ENCODE measurements around the gene FBXL7. TPM values are rescaled to one million over a fixed set of nuclear protein-coding genes. Genes with fewer than 3 reads are reported as not detected.

Gene FBXL7
- total and polyA plus RNA-seq, 4 donors, result 1.9 to 15.5 (median 6.6) TPM

- no peaks in the 10 kb centered on the region for H3K27me3 ChIP-seq (ENCODE audit: control insufficient read depth in 3 of 3, insufficient read depth in 3 of 3, low read length in 2 of 3)
- H3K9ac ChIP-seq (ENCODE audit: insufficient read depth in 1 of 2, low read length in 2 of 2), result no peak overlapping the region
- H3K27ac ChIP-seq (ENCODE audit: low read depth in 1 of 2, low read length in 1 of 2), result no peak overlapping the region
- H3K36me3 ChIP-seq (ENCODE audit: control insufficient read depth in 4 of 4, insufficient read depth in 4 of 4, low read length in 4 of 4), result no peaks in the 10 kb centered on the region
- no peak for ATAC-seq (ENCODE audit: insufficient read depth, low FRiP score)
- DNase-seq, result no peak
- peaks cover 0 to 26% (median 3%) of the 10 kb centered on the region in 5 donors for H3K4me1 ChIP-seq (ENCODE audit: control insufficient read depth in 5 of 5, insufficient read depth in 5 of 5, low read length in 5 of 5)
- H3K9me3 ChIP-seq (ENCODE audit: control insufficient read depth in 4 of 4, insufficient read depth in 3 of 4, low read length in 3 of 4), result no peaks in the 10 kb centered on the region
- no peak overlapping the region for H3K4me3 ChIP-seq
- no peak for TF ChIP-seq CTCF (IDR thresholded peaks at IDR 0.05; ENCODE audit: control extremely low read depth, extremely low read depth)
- 95 to 96% methylated on average over 7 of the region's 7 CpGs for WGBS, 2 donors
Measured at GRCh38 chr5:15571618-15572017, 71.6 kb downstream of the FBXL7 start.

GRCh38 chr5:15573590-15573989 lies 73.6 kb downstream of the FBXL7 start:
- H3K9me3 ChIP-seq (ENCODE audit: control insufficient read depth in 4 of 4, insufficient read depth in 3 of 4, low read length in 3 of 4), result no peaks in the 10 kb centered on the region
- H3K27me3 ChIP-seq (ENCODE audit: control insufficient read depth in 3 of 3, insufficient read depth in 3 of 3, low read length in 2 of 3), result no peaks in the 10 kb centered on the region
- TF ChIP-seq CTCF (IDR thresholded peaks at IDR 0.05; ENCODE audit: control extremely low read depth, extremely low read depth), result no peak
- no peak overlapping the region for H3K27ac ChIP-seq (ENCODE audit: low read depth in 1 of 2, low read length in 1 of 2)
- H3K36me3 ChIP-seq (ENCODE audit: control insufficient read depth in 4 of 4, insufficient read depth in 4 of 4, low read length in 4 of 4), result no peaks in the 10 kb centered on the region
- peaks cover 0 to 45% (median 9%) of the 10 kb centered on the region in 5 donors for H3K4me1 ChIP-seq (ENCODE audit: control insufficient read depth in 5 of 5, insufficient read depth in 5 of 5, low read length in 5 of 5)
- ATAC-seq (ENCODE audit: insufficient read depth, low FRiP score) (no peak), DNase-seq (no peak)
- no peak overlapping the region for H3K9ac ChIP-seq (ENCODE audit: insufficient read depth in 1 of 2, low read length in 2 of 2)
- whole genome bisulfite sequencing, 2 donors, result 59 to 80% methylated on average over 4 of the region's 4 CpGs
- H3K4me3 ChIP-seq, result no peak overlapping the region

- Histone ChIP-seq H3K9me3 (ENCODE audit: control insufficient read depth in 4 of 4, insufficient read depth in 3 of 4, low read length in 3 of 4) (no peaks in the 10 kb centered on the region), H3K27ac (ENCODE audit: low read depth in 1 of 2, low read length in 1 of 2) (no peak overlapping the region), H3K36me3 (ENCODE audit: control insufficient read depth in 4 of 4, insufficient read depth in 4 of 4, low read length in 4 of 4) (no peaks in the 10 kb centered on the region), H3K4me1 (ENCODE audit: control insufficient read depth in 5 of 5, insufficient read depth in 5 of 5, low read length in 5 of 5) (peaks cover 0 to 45% (median 9%) of the 10 kb centered on the region in 5 donors), H3K27me3 (ENCODE audit: control insufficient read depth in 3 of 3, insufficient read depth in 3 of 3, low read length in 2 of 3) (no peaks in the 10 kb centered on the region), H3K4me3 (no peak overlapping the region), H3K9ac (ENCODE audit: insufficient read depth in 1 of 2, low read length in 2 of 2) (no peak overlapping the region)
- WGBS, 2 donors, result 82 to 85% methylated on average over 1 of the region's 1 CpG
- ATAC-seq (ENCODE audit: insufficient read depth, low FRiP score), result no peak
- no peak for TF ChIP-seq CTCF (IDR thresholded peaks at IDR 0.05; ENCODE audit: control extremely low read depth, extremely low read depth)
- no peak for DNase-seq
Measured at GRCh38 chr5:15574128-15574527, 74.1 kb downstream of the FBXL7 start.

GRCh38 chr5:15574806-15575325 lies 74.9 kb downstream of the FBXL7 start:
- Histone ChIP-seq H3K9ac (ENCODE audit: insufficient read depth in 1 of 2, low read length in 2 of 2) (peak overlapping the region in 1 of 2 donors; percentile 0), H3K9me3 (ENCODE audit: control insufficient read depth in 4 of 4, insufficient read depth in 3 of 4, low read length in 3 of 4) (no peaks in the 10 kb centered on the region), H3K4me3 (no peak overlapping the region), H3K27me3 (ENCODE audit: control insufficient read depth in 3 of 3, insufficient read depth in 3 of 3, low read length in 2 of 3) (no peaks in the 10 kb centered on the region), H3K36me3 (ENCODE audit: control insufficient read depth in 4 of 4, insufficient read depth in 4 of 4, low read length in 4 of 4) (no peaks in the 10 kb centered on the region), H3K27ac (ENCODE audit: low read depth in 1 of 2, low read length in 1 of 2) (no peak overlapping the region), H3K4me1 (ENCODE audit: control insufficient read depth in 5 of 5, insufficient read depth in 5 of 5, low read length in 5 of 5) (peaks cover 0 to 45% (median 9%) of the 10 kb centered on the region in 5 donors)
- DNase-seq (peak; percentile 40 to 77 (median 67)), ATAC-seq (ENCODE audit: insufficient read depth, low FRiP score) (no peak)
- WGBS, 2 donors, result 71 to 74% methylated on average over 3 of the region's 3 CpGs
- TF ChIP-seq CTCF (IDR thresholded peaks at IDR 0.05; ENCODE audit: control extremely low read depth, extremely low read depth), result no peak
